Lower leg skin (tissue), 4 donors: ENCODE measurements around the gene FUT2. TPM values are rescaled to one million over a fixed set of nuclear protein-coding genes. Genes with fewer than 3 reads are reported as not detected.

Experiments
- DNase-seq, 2 donors: peaks; one replicate each; pipeline ENCODE4 v3.0.0-alpha.2; 2019; ENCODE audit warnings: low spot score in 2 of 2
- H3K4me3 ChIP-seq: fragments of 200-600 bp; sonication (generic); 2 replicates; pipeline ENCODE4 v1.5.1; 2017; ENCODE audit warnings: mild to moderate bottlenecking, low read depth; ENCODE audit not compliant: poor library complexity, severe bottlenecking
- CTCF ChIP-seq, 3 donors: fragments of 450-650 bp; IDR thresholded peaks; one replicate each; pipeline ENCODE4 v1.5.1; 2016; ENCODE audit warnings: antibody characterized with exemption in 3 of 3, mild to moderate bottlenecking in 3 of 3, moderate library complexity in 2 of 3
- POLR2A ChIP-seq, 2 donors: fragments of 450-650 bp; IDR thresholded peaks; one replicate each; pipeline ENCODE4 v1.6.1; 2016 to 2017; ENCODE audit warnings: antibody characterized with exemption in 2 of 2, mild to moderate bottlenecking in 1 of 2, moderate library complexity in 1 of 2
- WGBS, 2 donors: methylation state at CpG; one replicate each; pipeline ENCODE4 v1.1.5; 2018; 5-methylcytosine and 5-hydroxymethylcytosine counted together
- intact Hi-C: fragments of 100-400 bp; cut with DNase I; formaldehyde crosslinking; loops from one replicate; pipeline ENCODE4 v1.15.0; 2023; ENCODE audit warnings: low total_unique reads
- total RNA-seq, 4 donors: library from RNA; depleted of rRNA; stranded (reverse); fragments of >200 nt; gene quantifications; one replicate each; pipeline ENCODE4 v1.1.0, GENCODE V29; 2016

The FUT2 gene
- total RNA-seq, 4 donors from 2014 or later, result 8.5 to 14.9 (median 11.5) TPM

- no peak overlapping the region for H3K4me3 ChIP-seq
- no peak for DNase-seq
- intact Hi-C loops, result no loop called here
- 83 to 90% methylated on average over 8 of the region's 8 CpGs for WGBS, 2 donors
- TF ChIP-seq CTCF (IDR thresholded peaks at IDR 0.05) (no peak), POLR2A (IDR thresholded peaks at IDR 0.05) (no peak)
Measured at GRCh38 chr19:48746110-48746509, 50.3 kb downstream of the FUT2 start.

- intact Hi-C loops, result no loop called here
- DNase-seq, result peak in 1 of 2 donors; percentile 91
- no peak within 1 kb of the TSS for H3K4me3 ChIP-seq
- TF ChIP-seq POLR2A (IDR thresholded peaks at IDR 0.05) (no peak), CTCF (IDR thresholded peaks at IDR 0.05) (no peak)
- WGBS, 2 donors, result 26 to 36% methylated on average over 31 of the region's 31 CpGs
Measured at GRCh38 chr19:48746738-48747575, 51.2 kb downstream of the FUT2 start, which contains the start of gene IZUMO1. IZUMO1 (minus strand) TSS chr19:48746909; CDS start chr19:48745859, 1,050 bp downstream.

- no peak overlapping the region for H3K4me3 ChIP-seq
- TF ChIP-seq POLR2A (IDR thresholded peaks at IDR 0.05) (no peak), CTCF (IDR thresholded peaks at IDR 0.05) (no peak)
- no peak for DNase-seq
- 73 to 81% methylated on average over 4 of the region's 4 CpGs for WGBS, 2 donors
- intact Hi-C loops, result no loop called here
Measured at GRCh38 chr19:48749571-48750198, 53.9 kb downstream of the FUT2 start.

- no peak for TF ChIP-seq POLR2A (IDR thresholded peaks at IDR 0.05)
- TF ChIP-seq CTCF (IDR thresholded peaks at IDR 0.05), result no peak
- H3K4me3 ChIP-seq, result no peak overlapping the region
- intact Hi-C loops, result no loop called here
- WGBS, 2 donors, result 94 to 95% methylated on average over 31 of the region's 31 CpGs
- DNase-seq, result no peak
Measured at GRCh38 chr19:48750351-48750750, 54.6 kb downstream of the FUT2 start.

GRCh38 chr19:48750771-48751504 lies 55.2 kb downstream of the FUT2 start:
- no peak for DNase-seq
- TF ChIP-seq POLR2A (IDR thresholded peaks at IDR 0.05), result no peak
- TF ChIP-seq CTCF (IDR thresholded peaks at IDR 0.05), result no peak
- no peak overlapping the region for H3K4me3 ChIP-seq
- intact Hi-C loops, result no loop called here
- 91 to 93% methylated on average over 29 of the region's 29 CpGs for WGBS, 2 donors
